HCT116 (cell line): Measurements from ENCODE around the gene NDUFS2.

Experiments
- ATF3 ChIP-seq: IDR thresholded peaks from 2 replicates; pipeline ENCODE4 v1.6.1; 2012
- CTCF ChIP-seq, 3 experiments: fragments of 200-600 bp in 1 of 3; sonication (generic) in 1 of 3; IDR thresholded peaks in 2 of 3; conservative IDR thresholded peaks in 1 of 3; 2 replicates each; pipeline ENCODE4 v1.5.1; 2012 to 2017; ENCODE audit warnings: low read depth in 2 of 3, low read length in 2 of 3, antibody characterized with exemption in 1 of 3, borderline replicate concordance in 1 of 3, control low read depth in 1 of 3, mild to moderate bottlenecking in 1 of 3, mixed read lengths in 1 of 3, mixed run types in 1 of 3, moderate library complexity in 1 of 3; ENCODE audit not compliant: insufficient read depth in 1 of 3
- EGR1 ChIP-seq: IDR thresholded peaks from 2 replicates; pipeline ENCODE4 v1.6.1; 2012; ENCODE audit warnings: low read depth
- EZH2 ChIP-seq: fragments of 200-600 bp; sonication (generic); IDR thresholded peaks from 2 replicates; pipeline ENCODE4 v1.6.1; 2017; ENCODE audit warnings: antibody characterized with exemption, mixed run types
- MAX ChIP-seq: IDR thresholded peaks from 2 replicates; pipeline ENCODE4 v1.6.1; 2012
- POLR2A ChIP-seq: IDR thresholded peaks from 2 replicates; pipeline ENCODE4 v1.7.0; 2011; ENCODE audit warnings: borderline replicate concordance; ENCODE audit not compliant: insufficient read depth, insufficient read length; ENCODE audit errors: extremely low read depth
- POLR2AphosphoS5 ChIP-seq: IDR thresholded peaks from 2 replicates; pipeline ENCODE4 v1.6.1; 2011; ENCODE audit warnings: mild to moderate bottlenecking, low read depth, low read length, moderate library complexity
- SIN3A ChIP-seq: IDR thresholded peaks from 2 replicates; pipeline ENCODE4 v1.6.1; 2012; ENCODE audit warnings: low read depth
- SP1 ChIP-seq: IDR thresholded peaks from 2 replicates; pipeline ENCODE4 v1.6.1; 2012; ENCODE audit warnings: low read depth
- SRF ChIP-seq: IDR thresholded peaks from 2 replicates; pipeline ENCODE4 v1.6.1; 2012; ENCODE audit warnings: low read depth
- ZFX ChIP-seq: fragments of 450-650 bp; IDR thresholded peaks from 2 replicates; pipeline ENCODE4 v1.6.1; 2017
- TF ChIP-seq, protein P1 (sequence below): IDR thresholded peaks from 2 replicates; pipeline ENCODE4 v1.6.1; 2011; ENCODE audit warnings: mild to moderate bottlenecking, low read length, moderate library complexity; ENCODE audit not compliant: insufficient replicate concordance; ENCODE audit errors: extremely low read depth

GRCh38 chr1:161198194-161198896, 3.8 kb upstream of the NDUFS2 start:
- TF ChIP-seq ATF3, result no peak
- no peak for TF ChIP-seq CTCF (IDR thresholded peaks at IDR 0.05 in 2 of 3, conservative IDR thresholded peaks at IDR 0.05 in 1 of 3; ENCODE audit: borderline replicate concordance in 1 of 3, insufficient read depth in 1 of 3, low read depth in 2 of 3, low read length in 2 of 3)
- no peak for TF ChIP-seq POLR2AphosphoS5
- no peak for TF ChIP-seq EGR1
- no peak for TF ChIP-seq EZH2
- no peak for TF ChIP-seq SRF
- no peak for TF ChIP-seq ZFX
- no peak for TF ChIP-seq MAX
- no peak for TF ChIP-seq SIN3A
- no peak for TF ChIP-seq POLR2A
- TF ChIP-seq SP1, result no peak
- TF ChIP-seq, protein P1, sequence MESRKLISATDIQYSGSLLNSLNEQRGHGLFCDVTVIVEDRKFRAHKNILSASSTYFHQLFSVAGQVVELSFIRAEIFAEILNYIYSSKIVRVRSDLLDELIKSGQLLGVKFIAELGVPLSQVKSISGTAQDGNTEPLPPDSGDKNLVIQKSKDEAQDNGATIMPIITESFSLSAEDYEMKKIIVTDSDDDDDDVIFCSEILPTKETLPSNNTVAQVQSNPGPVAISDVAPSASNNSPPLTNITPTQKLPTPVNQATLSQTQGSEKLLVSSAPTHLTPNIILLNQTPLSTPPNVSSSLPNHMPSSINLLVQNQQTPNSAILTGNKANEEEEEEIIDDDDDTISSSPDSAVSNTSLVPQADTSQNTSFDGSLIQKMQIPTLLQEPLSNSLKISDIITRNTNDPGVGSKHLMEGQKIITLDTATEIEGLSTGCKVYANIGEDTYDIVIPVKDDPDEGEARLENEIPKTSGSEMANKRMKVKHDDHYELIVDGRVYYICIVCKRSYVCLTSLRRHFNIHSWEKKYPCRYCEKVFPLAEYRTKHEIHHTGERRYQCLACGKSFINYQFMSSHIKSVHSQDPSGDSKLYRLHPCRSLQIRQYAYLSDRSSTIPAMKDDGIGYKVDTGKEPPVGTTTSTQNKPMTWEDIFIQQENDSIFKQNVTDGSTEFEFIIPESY, result no peak
